HFF-Myc (cell line): Measurements from ENCODE around the gene OPCML.

Experiments
- DNase-seq: peaks from one replicate; pipeline ENCODE4 v3.0.0-alpha.2; 2011; ENCODE audit warnings: low read depth; ENCODE audit errors: extremely low read depth
- H3K4me3 ChIP-seq: replicated peaks from 2 replicates; pipeline ENCODE4 v1.5.1; 2011; ENCODE audit warnings: low read depth, mild to moderate bottlenecking, control low read depth, low read length
- TF ChIP-seq, protein P1 (sequence below): IDR thresholded peaks from 2 replicates; pipeline ENCODE4 v1.5.1; 2012; ENCODE audit warnings: mild to moderate bottlenecking, low read depth, low read length, control low read depth; ENCODE audit errors: missing control alignments

The OPCML gene

DNA sequence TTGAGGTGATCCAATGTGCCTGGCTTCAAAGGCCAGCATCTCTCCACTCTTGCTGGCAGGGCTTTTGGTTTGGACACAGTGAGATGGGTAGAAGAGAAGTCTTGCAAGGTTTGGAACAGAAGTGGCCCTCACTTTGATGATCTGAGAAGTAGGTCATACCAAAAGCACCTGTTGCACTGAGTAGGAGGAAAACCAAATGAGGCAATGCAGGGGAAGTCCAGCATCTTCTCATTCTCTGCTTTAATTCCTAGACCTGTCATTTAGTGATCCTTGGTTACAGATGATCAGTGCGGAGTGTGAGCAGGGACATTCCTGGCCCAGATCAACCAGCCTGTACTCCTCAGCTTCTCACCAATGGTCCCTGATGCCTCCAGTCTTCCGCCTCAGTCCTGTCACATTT is 990.5 kb downstream of the OPCML start:
- no peak overlapping the region for H3K4me3 ChIP-seq
- DNase-seq = no peak
- TF ChIP-seq, protein P1, sequence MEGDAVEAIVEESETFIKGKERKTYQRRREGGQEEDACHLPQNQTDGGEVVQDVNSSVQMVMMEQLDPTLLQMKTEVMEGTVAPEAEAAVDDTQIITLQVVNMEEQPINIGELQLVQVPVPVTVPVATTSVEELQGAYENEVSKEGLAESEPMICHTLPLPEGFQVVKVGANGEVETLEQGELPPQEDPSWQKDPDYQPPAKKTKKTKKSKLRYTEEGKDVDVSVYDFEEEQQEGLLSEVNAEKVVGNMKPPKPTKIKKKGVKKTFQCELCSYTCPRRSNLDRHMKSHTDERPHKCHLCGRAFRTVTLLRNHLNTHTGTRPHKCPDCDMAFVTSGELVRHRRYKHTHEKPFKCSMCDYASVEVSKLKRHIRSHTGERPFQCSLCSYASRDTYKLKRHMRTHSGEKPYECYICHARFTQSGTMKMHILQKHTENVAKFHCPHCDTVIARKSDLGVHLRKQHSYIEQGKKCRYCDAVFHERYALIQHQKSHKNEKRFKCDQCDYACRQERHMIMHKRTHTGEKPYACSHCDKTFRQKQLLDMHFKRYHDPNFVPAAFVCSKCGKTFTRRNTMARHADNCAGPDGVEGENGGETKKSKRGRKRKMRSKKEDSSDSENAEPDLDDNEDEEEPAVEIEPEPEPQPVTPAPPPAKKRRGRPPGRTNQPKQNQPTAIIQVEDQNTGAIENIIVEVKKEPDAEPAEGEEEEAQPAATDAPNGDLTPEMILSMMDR = no peak

DNA sequence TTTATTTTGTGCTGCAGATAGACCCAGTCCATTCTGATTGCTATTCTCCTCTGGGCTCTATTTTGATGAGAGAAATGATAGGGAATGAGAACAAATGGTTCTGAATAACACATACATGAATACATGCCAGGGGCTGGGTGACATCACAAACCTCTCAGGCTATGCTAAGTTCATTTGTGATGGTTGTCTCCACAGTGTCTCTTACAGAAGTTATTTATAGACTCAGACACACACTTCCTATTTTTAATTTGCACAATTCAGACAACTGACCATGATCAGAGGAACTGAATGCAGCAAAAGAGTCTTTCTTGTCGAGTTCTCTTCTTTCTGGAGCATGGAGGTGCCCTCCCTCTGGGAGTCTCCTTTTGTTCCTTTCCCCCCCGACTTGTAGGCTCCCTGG is 991.7 kb downstream of the OPCML start:
- TF ChIP-seq, protein P1 = no peak
- no peak overlapping the region for H3K4me3 ChIP-seq
- DNase-seq = no peak

DNA sequence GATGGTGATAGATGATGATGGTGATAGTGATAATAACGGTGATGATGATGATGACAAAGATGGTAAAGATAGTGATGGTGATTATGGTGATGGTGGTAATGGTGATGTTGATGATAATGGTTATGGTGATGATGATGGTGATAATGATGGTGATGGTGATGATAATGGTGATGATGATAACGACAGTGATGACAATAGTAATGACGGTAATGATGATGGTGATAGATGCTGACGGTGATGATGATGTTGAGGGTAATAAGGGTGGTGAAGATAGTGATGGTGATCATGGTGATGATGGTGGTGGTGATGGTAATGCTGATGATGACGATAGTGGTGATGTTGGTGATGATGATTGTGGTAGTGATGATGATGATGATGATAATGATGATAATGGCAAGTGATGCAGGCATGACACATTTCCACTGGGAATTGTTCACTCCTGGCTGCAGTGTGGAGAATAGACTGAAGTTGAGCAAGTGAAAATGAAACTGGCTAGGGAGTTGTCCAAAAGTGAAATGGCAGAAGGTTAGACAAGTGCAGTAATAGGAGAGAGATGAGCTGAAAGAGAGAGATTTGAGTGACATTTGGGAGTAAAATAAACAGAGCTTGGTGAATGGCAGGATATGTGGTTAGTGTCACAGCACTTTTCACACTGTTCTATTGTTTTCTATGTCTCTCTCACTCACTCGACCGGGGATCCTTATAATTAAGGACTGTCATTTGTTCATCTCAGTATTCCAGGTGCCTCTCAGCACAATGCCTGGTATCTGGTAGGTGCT is 992.5 kb downstream of the OPCML start:
- TF ChIP-seq, protein P1 = no peak
- no peak overlapping the region for H3K4me3 ChIP-seq
- DNase-seq = no peak

DNA sequence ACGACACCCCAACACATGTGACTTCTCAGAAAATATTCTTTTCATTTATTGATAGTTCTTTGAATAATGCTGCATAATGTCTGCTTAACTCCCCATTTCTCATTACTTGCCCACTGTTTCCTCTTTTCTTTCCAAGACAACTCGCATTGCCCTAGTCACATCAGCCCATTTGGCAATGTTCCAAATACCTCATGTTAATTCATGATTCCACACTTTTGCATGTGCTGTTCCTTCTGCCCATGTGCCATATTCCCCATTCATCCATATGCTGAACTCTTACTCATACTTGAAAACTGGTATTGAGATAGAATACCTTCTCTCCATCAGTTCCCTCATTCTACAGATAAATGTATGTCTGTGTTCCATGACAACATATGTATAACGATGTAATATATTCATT is 993.7 kb downstream of the OPCML start:
- no peak for DNase-seq
- TF ChIP-seq, protein P1 = no peak
- H3K4me3 ChIP-seq = no peak overlapping the region

DNA sequence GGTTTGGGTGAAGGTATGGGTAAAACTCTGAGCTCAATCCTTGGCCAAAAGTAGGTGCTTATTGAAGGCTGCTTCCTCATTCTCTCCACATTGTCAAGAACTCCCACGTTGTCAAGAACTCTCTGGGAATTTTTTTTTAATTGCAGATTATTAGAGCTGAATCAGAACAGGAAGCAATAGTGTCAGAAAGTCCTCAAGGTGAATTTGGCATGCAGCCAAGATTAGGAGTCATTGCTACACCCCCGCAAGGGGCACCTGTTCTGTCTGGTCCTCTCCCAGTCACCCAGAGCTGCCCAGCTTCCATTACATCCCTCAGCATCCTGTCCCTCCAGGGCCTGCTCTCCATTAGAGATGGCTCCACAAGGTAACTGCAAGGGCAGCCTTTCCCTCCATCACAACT is 996.5 kb downstream of the OPCML start:
- TF ChIP-seq, protein P1 = no peak
- DNase-seq = no peak
- no peak overlapping the region for H3K4me3 ChIP-seq

DNA sequence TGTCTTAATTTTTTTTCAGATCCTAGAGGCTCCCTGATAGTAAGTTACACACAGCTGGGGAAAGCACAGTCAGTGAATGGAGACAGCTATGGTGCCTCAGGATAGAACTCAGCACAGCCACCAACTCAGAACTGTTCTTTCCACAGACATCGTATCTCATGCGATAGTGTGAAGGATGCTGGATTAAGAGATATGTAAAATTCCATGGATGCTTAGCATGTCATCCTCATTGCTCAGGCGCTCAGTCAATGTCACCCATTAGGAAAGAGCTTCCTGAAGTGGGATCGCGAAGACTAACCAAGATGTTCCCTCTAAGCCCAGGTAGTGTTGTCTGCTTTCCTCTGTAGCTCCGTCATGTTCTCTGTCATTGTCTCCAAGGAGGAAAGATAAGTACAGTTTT is 1000.4 kb downstream of the OPCML start:
- no peak for DNase-seq
- no peak overlapping the region for H3K4me3 ChIP-seq
- TF ChIP-seq, protein P1 = no peak

DNA sequence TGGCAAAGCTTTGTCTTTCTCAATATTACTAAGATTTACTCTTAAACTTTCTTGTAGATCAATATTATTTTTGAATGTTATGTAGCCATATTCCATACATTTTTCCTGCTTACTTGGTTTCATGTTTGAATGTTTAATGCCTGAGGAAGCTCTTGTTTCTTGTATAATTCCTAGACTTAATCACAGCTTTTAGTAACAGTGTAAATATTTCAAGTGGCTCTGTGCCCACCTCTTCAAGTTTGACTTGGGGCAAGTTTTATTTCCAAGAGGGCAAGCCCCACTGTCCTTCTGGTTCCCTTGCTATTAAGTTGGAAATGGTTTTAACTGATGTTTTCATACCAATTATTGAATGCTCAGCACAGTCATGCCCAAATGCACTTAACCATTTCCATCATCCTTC is 1004.1 kb downstream of the OPCML start:
- DNase-seq = no peak
- TF ChIP-seq, protein P1 = no peak
- H3K4me3 ChIP-seq = no peak overlapping the region
